Measurements from ENCODE around the gene MRPL18. TPM values are rescaled to one million over a fixed set of nuclear protein-coding genes. Genes with fewer than 3 reads are reported as not detected.

Gene MRPL18
- total RNA-seq, 4 donors from 2014 or later = 34.3 to 81.0 (median 44.1) TPM

GRCh38 chr6:159761873-159762680 lies 28.2 kb upstream of the MRPL18 start, which contains the start of gene ACAT2:
ACAT2 (plus strand) TSS chr6:159762045; CDS start chr6:159762088, 43 bp downstream.
- TF ChIP-seq, protein P1, sequence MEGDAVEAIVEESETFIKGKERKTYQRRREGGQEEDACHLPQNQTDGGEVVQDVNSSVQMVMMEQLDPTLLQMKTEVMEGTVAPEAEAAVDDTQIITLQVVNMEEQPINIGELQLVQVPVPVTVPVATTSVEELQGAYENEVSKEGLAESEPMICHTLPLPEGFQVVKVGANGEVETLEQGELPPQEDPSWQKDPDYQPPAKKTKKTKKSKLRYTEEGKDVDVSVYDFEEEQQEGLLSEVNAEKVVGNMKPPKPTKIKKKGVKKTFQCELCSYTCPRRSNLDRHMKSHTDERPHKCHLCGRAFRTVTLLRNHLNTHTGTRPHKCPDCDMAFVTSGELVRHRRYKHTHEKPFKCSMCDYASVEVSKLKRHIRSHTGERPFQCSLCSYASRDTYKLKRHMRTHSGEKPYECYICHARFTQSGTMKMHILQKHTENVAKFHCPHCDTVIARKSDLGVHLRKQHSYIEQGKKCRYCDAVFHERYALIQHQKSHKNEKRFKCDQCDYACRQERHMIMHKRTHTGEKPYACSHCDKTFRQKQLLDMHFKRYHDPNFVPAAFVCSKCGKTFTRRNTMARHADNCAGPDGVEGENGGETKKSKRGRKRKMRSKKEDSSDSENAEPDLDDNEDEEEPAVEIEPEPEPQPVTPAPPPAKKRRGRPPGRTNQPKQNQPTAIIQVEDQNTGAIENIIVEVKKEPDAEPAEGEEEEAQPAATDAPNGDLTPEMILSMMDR (IDR thresholded peaks at IDR 0.05; ENCODE audit: low read depth) = no peak

- TF ChIP-seq, protein P1 (IDR thresholded peaks at IDR 0.05; ENCODE audit: low read depth) = no peak
Measured at GRCh38 chr6:159762681-159763293, 27.5 kb upstream of the MRPL18 start.

GRCh38 chr6:159766906-159767305 lies 23.4 kb upstream of the MRPL18 start:
- TF ChIP-seq, protein P1 (IDR thresholded peaks at IDR 0.05; ENCODE audit: low read depth) = no peak

DNA sequence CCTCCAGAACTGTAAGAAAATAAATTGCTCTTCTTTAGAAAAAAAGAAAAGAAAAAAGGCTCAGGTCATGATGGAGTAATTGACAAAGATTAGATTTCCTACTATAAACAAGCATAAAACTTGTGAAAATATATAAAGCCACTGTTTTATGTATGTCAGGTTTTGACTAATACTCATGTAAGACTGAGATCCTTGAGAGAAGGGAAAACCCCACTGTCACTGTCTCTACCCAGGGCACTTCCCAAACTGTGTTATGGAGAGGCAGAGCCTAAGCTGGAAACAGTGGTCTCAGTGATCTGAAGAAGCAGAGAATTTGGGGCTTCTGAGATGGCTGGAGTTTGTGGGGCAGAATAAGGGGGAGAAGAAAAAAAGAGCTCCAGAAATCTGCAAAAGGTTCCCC lies 20.8 kb upstream of the MRPL18 start:
- TF ChIP-seq, protein P1 (IDR thresholded peaks at IDR 0.05; ENCODE audit: low read depth) = no peak

DNA sequence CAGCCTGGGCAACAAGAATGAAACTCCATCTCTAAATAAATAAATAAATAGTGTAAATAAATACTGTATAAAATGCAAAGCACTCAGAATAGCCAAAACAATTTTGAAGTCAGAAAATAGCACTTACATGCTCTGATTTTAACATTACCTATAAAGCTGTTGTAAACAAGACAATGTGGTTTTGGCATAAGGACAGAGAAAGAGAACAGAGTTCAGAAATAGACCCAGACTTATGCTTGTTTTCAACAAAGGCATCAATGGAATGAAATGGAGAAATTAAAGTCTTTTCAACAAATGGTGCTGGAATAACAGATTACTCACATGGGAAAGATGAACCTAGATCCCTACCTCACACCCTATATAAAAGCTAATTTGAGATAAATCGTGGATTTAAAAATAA lies 18.1 kb upstream of the MRPL18 start:
- TF ChIP-seq, protein P1 (IDR thresholded peaks at IDR 0.05; ENCODE audit: low read depth) = no peak

- TF ChIP-seq, protein P1 (IDR thresholded peaks at IDR 0.05; ENCODE audit: low read depth) = no peak
Measured at GRCh38 chr6:159777240-159777904, 12.9 kb upstream of the MRPL18 start.

GRCh38 chr6:159778131-159778530 lies 12.1 kb upstream of the MRPL18 start:
- TF ChIP-seq, protein P1 (IDR thresholded peaks at IDR 0.05; ENCODE audit: low read depth) = no peak
